Common myeloid progenitor, CD34-positive (primary cell): ENCODE results near the gene DDR1.
"Not testable (repeated sequence)": the region's sequence is repeated elsewhere in the genome, so short reads cannot be mapped to it uniquely, and the experiment has no call there.

Experiments
- CTCF ChIA-PET: fragments of 350-600 bp; sonication (Branson Sonifier 250); formaldehyde crosslinking; loops from one replicate; lab custom pipeline; 2021; ENCODE audit warnings: antibody characterized with exemption; lab: Charles Lee
- POLR2A ChIA-PET: fragments of 350-600 bp; sonication (Branson Sonifier 250); formaldehyde crosslinking; loops from one replicate; lab custom pipeline; 2021; ENCODE audit warnings: antibody characterized with exemption; lab: Charles Lee
- DNase-seq, 3 donors: peaks; one replicate each; pipeline versions ENCODE4 v3.0.0 to v3.0.0-alpha.2; 2013
- H3K27ac ChIP-seq, 2 experiments: 1 replicate in 1 of 2; 2 replicates in 1 of 2; pipeline ENCODE4 v1.7.0; 2013; ENCODE audit warnings: inconsistent platforms in 2 of 2, low read length in 2 of 2, mild to moderate bottlenecking in 2 of 2, low read depth in 1 of 2, moderate library complexity in 1 of 2; ENCODE audit not compliant: severe bottlenecking in 2 of 2, insufficient read depth in 1 of 2, poor library complexity in 1 of 2
- H3K27me3 ChIP-seq, 5 experiments: replicated peaks in 2 of 5; 1 replicate in 3 of 5; 2 replicates in 2 of 5; pipeline versions ENCODE4 v1.6.1 to v1.7.0; 2013; ENCODE audit warnings: low read length in 4 of 5, mild to moderate bottlenecking in 2 of 5, moderate library complexity in 2 of 5, inconsistent platforms in 1 of 5; ENCODE audit not compliant: insufficient read depth in 5 of 5, control insufficient read depth in 4 of 5
- H3K36me3 ChIP-seq, 4 experiments: 1 replicate in 2 of 4; 2 replicates in 2 of 4; pipeline versions ENCODE4 v1.6.1 to v1.7.0; 2013; ENCODE audit warnings: low read length in 3 of 4, control low read depth in 1 of 4, mild to moderate bottlenecking in 1 of 4; ENCODE audit not compliant: control insufficient read depth in 4 of 4, insufficient read depth in 4 of 4
- H3K4me1 ChIP-seq, 4 experiments: 1 replicate in 3 of 4; 2 replicates in 1 of 4; pipeline versions ENCODE4 v1.6.1 to v1.7.1; 2013; ENCODE audit warnings: low read length in 3 of 4, mild to moderate bottlenecking in 3 of 4, control low read depth in 1 of 4, inconsistent platforms in 1 of 4, moderate library complexity in 1 of 4; ENCODE audit not compliant: control insufficient read depth in 4 of 4, insufficient read depth in 4 of 4; ENCODE audit errors: control extremely low read depth in 1 of 4
- H3K4me3 ChIP-seq, 7 experiments: 1 replicate in 4 of 7; 2 replicates in 3 of 7; pipeline versions ENCODE4 v1.5.1 to v1.7.0; 2013; ENCODE audit warnings: mild to moderate bottlenecking in 7 of 7, low read length in 6 of 7, moderate library complexity in 6 of 7, inconsistent platforms in 2 of 7, low read depth in 2 of 7, control low read depth in 1 of 7; ENCODE audit not compliant: insufficient read depth in 4 of 7, control insufficient read depth in 1 of 7; ENCODE audit errors: extremely low read depth in 1 of 7
- H3K9me3 ChIP-seq, 5 experiments: 1 replicate in 4 of 5; 2 replicates in 1 of 5; pipeline versions ENCODE4 v1.6.1 to v1.7.1; 2013; ENCODE audit warnings: low read length in 4 of 5, mild to moderate bottlenecking in 2 of 5, inconsistent platforms in 1 of 5, low read depth in 1 of 5, moderate library complexity in 1 of 5; ENCODE audit not compliant: control insufficient read depth in 4 of 5, insufficient read depth in 2 of 5; ENCODE audit errors: control extremely low read depth in 1 of 5
- WGBS: methylation state at CpG from one replicate; pipeline ENCODE4 v1.1.5; 2013; ENCODE audit not compliant: insufficient coverage; 5-methylcytosine and 5-hydroxymethylcytosine counted together

DDR1 gene

DNA sequence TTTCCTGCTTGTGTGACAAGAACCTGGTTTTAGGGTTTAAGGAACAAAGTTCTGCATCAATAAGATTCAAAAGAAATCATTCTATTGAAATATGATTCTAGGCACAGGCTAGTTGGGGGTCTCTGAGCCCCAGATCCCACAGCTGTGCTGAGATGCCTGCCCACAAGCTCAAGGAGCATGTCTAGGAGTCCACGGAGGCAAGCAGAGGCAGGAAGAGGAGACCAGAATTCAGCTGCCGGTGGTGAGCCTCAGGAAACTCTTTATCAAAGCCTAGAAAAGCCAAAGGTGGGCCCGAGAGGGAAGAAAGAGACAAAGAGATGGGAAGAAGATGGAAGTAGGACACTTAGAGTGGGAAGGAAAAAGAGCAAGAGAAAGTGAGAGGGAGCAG lies 40.7 kb upstream of the DDR1 start:
- POLR2A ChIA-PET: no interaction called here
- H3K4me1 ChIP-seq: peaks cover 0 to 23% (median 7%) of the 10 kb centered on the region in 4 experiments
- CTCF ChIA-PET: interaction anchor here (1.4 to 2.7 kb wide), 5 partner anchors 14 to 236 kb away, joined by 3 to 10 read pairs (median 4); no protein-coding TSS in a partner anchor

DNA sequence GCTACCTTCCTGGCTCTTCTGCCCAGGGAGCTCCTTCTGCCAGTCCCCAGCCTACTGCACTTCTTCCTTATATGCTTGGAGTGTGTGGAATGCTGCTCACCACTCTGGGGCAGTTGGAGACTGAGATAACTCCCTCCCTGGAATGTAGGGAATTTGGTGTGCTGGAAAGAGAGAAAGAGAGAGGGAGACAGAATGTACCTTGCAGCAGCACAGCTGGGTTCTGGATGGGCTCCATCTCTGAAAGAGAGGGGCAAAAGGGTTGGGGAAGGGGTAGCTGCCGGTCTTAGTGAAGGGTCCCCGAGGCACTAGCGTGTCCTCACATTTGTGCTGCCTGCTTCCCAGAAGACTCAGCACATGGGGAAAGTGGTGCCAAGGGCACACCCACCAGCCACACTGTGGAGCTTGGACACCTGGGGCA lies 40.2 kb upstream of the DDR1 start:
- Histone ChIP-seq H3K27me3 (no peaks in the 10 kb centered on the region), H3K27ac (no peak overlapping the region), H3K36me3 (no peaks in the 10 kb centered on the region), H3K4me3 (no peak overlapping the region), H3K4me1 (peaks cover 0 to 23% (median 7%) of the 10 kb centered on the region in 4 experiments), H3K9me3 (no peaks in the 10 kb centered on the region)
- WGBS: 100% methylated on average over 2 of the region's 3 CpGs
- CTCF ChIA-PET: interaction anchor here (0.5 to 2.7 kb wide), 7 partner anchors 8 to 289 kb away, joined by 3 to 10 read pairs (median 4); no protein-coding TSS in a partner anchor
- DNase-seq: no peak
- POLR2A ChIA-PET: interaction anchor here (0.7 kb wide), 1 partner anchor 87 kb away, joined by 3 read pairs; no protein-coding TSS in a partner anchor

More for the DNA sequence above, 40.7 kb upstream of the DDR1 start:
- DNase-seq: no peak
- no peak overlapping the region for H3K4me3 ChIP-seq
- no peaks in the 10 kb centered on the region for H3K36me3 ChIP-seq
- 20% methylated on average over 3 of the region's 3 CpGs for WGBS
- H3K9me3 ChIP-seq: no peaks in the 10 kb centered on the region
- H3K27me3 ChIP-seq: no peaks in the 10 kb centered on the region
- no peak overlapping the region for H3K27ac ChIP-seq

DNA sequence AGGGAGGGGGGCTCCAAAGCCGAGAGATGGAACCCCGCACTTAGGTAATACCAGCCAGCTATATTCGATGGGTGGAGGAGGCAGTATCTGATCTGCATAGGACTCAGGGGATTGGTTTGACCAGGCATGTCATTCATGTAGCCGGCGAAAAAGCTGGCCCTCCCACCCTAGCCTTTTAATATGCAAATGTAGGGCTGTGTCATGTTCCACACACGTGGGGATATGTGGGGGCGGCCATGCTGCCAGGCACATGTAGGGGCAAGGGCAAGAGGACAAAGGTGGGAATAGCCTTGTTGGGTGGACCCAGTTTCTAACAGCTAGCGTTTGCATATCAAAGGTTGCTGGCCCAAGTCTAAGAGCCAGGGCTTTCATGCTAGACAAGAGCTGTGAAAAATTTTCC lies 39.1 kb upstream of the DDR1 start:
- Histone ChIP-seq H3K36me3 (no peaks in the 10 kb centered on the region), H3K4me1 (peaks cover 0 to 23% (median 7%) of the 10 kb centered on the region in 4 experiments), H3K9me3 (peaks cover 0 to under 1% (median 0%) of the 10 kb centered on the region in 5 experiments), H3K27me3 (no peaks in the 10 kb centered on the region), H3K27ac (no peak overlapping the region), H3K4me3 (no peak overlapping the region)
- DNase-seq: no peak
- ChIA-PET CTCF (interaction anchor here (0.6 to 2.0 kb wide), 7 partner anchors 9 to 235 kb away, joined by 3 to 8 read pairs (median 5); no protein-coding TSS in a partner anchor), POLR2A (no interaction called here)
- WGBS: 91% methylated on average over 8 of the region's 8 CpGs

DNA sequence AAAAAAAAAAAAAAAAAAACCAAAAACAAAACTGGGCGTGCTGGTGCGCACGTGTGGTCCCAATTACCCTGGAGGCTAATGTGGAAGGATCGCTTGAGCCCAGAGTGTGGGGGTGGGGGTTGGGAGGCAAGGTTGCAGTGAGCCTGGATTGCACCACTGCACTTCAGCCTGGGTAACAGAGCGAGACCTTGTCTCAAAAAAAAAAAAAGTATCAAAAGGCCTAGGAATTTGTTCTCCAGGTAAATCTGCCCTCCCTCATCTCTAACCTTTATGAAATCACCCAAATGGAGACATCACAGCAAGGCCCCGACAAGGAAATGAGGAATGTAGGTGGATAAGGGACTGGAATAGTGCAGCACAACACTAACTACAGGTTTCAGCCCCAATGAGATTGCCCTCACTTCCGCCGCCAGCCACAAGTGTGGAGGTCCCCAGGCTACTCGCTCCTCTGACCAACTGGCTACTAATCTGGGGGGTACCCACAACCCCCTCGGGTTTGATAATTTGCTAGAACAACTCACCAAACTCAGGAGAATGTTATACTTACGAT lies 36.8 kb upstream of the DDR1 start:
- Histone ChIP-seq H3K4me3 (no peak overlapping the region), H3K4me1 (peaks cover 0 to 9% (median 1%) of the 10 kb centered on the region in 4 experiments), H3K27me3 (no peaks in the 10 kb centered on the region), H3K36me3 (no peaks in the 10 kb centered on the region), H3K27ac (no peak overlapping the region), H3K9me3 (peaks cover 0 to 16% (median 11%) of the 10 kb centered on the region in 5 experiments)
- POLR2A ChIA-PET: no interaction called here
- CTCF ChIA-PET: interaction anchor here (1.3 kb wide), 1 partner anchor 240 kb away, joined by 3 read pairs; no protein-coding TSS in a partner anchor
- no peak for DNase-seq
- 93% methylated on average over 9 of the region's 11 CpGs for WGBS

DNA sequence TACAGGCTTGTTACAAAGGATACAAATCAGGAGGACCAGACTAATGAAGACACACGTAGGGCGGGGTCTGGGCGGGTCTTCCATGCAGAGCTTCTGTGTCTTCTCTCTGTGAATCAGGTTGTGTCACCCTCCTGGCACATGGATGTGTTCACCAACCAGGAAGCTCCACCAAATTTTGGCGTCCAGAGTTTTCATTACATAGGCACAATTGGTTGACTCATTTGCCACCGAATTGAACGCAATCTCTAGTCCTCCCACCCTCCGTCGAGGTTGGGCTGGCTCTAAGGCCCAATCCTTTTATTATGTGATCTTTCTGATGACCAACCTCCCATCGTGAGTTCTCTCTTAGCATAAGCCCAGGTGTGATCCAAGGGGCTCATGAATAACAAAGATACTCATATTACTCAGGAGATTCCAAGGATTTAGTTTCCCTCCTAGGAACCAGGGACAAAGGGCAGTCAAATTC lies 36.3 kb upstream of the DDR1 start:
- ChIA-PET POLR2A (no interaction called here), CTCF (no interaction called here)
- H3K36me3 ChIP-seq: no peaks in the 10 kb centered on the region
- WGBS: 89% methylated on average over 9 of the region's 9 CpGs
- no peak overlapping the region for H3K4me3 ChIP-seq
- H3K9me3 ChIP-seq: peaks cover 0 to 17% (median 11%) of the 10 kb centered on the region in 5 experiments
- no peak for DNase-seq
- H3K27me3 ChIP-seq: no peaks in the 10 kb centered on the region
- H3K4me1 ChIP-seq: peaks cover 0 to 9% (median 1%) of the 10 kb centered on the region in 4 experiments
- no peak overlapping the region for H3K27ac ChIP-seq

DNA sequence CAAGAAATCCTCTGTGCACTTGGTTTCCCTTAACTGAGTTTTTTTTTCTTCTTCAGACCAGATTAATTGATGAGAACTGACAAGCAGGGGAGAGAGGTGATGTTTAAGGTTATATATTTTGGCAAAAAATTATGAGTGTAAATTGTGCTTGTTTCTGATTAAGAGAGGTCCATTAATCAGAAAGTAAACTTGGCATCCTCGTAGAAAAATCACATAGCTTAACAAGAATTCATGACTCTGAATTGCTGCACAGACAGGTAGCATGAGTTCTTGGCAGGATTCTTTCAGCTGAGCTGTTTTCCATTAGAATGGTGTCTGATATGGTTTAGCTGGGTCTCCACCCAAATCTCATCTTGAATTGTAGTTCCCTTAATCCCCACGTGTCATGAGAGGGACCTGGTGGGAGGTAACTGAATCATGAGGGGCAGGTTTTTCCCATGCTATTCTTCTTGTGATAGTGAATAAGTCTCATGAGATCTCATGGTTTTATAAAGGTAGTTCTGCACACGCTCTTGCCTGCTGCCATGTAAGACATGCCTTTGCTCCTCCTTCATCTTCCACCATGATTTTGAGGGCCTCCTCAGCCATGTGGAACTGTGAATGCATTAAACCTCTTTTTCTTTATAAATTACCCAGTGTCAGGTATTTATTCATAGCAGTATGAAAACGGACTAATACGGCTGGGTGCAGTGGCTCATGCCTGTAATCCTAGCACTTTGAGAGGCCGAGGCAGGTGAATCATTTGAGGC lies 34.2 kb upstream of the DDR1 start:
- Histone ChIP-seq H3K36me3 (no peaks in the 10 kb centered on the region), H3K27ac (no peak overlapping the region), H3K4me3 (no peak overlapping the region), H3K27me3 (no peaks in the 10 kb centered on the region), H3K9me3 (peaks cover 0 to 17% (median 11%) of the 10 kb centered on the region in 5 experiments), H3K4me1 (no peaks in the 10 kb centered on the region)
- WGBS: 90% methylated on average over 4 of the region's 6 CpGs
- CTCF ChIA-PET: no interaction called here
- POLR2A ChIA-PET: no interaction called here
- DNase-seq: no peak

DNA sequence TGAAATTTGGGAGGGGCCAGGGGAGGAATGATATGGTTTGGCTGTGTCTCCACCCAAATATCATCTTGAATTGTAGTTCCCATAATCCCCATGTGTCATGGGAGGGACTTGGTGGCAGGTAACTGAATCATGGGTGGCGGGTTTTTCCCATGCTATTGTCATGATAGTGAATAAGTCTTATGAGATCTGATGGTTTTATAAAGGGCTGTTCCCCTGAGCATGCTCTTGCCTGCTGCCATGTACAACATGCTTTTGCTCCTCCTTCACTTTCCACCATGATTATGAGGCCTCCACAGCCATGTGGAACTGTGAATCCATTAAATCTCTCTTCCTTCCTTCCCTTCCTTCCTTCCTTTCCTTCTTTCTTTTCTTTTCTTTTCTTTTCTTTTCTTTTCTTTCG lies 31.9 kb upstream of the DDR1 start:
- DNase-seq, H3K27ac ChIP-seq, H3K4me3 ChIP-seq, H3K36me3 ChIP-seq, CTCF ChIA-PET, H3K27me3 ChIP-seq, POLR2A ChIA-PET, H3K4me1 ChIP-seq: not testable (repeated sequence)
- H3K9me3 ChIP-seq: peaks cover 0 to 17% (median 11%) of the 10 kb centered on the region in 5 experiments
- no CpG with 5 or more reads among the region's 2 CpGs for WGBS
